SW 1271 (cell line): ENCODE measurements around the gene ACTRT2.

Source experiments
- DNase-seq, 2 experiments: peaks; one replicate each; lab custom pipeline; 2025; lab: John Stamatoyannopoulos, UW

ACTRT2 gene

DNA sequence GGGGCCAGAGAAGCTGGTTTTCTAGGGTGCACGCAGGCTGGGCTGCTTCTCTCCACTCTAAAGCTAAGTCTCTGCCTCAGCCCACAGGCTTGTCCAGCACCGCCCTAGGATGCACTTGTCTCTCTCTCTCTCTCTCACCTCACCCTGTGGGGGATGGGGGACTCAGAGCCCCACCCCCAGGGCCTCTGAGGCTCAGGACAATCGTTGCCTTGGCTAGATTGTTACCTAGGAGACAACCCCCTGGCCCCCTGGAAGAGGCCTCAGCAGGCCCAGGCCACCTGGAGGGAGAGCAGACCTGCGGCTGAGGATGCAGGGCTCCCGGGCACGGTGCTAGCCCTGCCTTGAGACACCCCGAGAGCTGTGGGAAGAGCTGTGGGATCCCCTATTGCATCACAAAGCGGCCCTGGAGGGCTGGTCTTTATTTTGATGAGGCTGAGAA is at the start of gene ACTRT2:
TSS of gene ACTRT2 (plus strand) at position 235 of the 439 bp plus-strand sequence. CDS start 220 bp downstream, outside the sequence.
- DNase-seq = no peak

DNA sequence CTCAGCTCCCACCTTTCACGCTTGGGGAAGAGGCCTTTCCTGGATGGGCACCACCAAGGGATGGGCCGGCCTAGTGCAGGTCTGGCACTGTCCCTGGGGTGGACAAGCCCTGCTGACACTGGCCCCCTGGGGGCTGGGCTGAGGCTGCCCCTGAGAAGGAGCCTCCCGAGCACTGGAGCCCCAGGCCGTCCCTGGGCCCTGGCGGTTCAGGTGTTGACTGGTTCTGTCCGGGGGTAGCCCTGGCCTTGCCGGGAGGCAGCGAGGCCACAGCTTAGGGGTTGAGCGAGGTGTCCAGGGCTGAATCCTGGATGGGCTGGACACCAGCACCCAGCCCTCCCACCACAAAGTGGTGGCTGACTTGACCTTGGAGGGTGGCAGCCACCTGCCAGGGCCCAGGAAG is 49.7 kb upstream of the ACTRT2 start:
- no peak for DNase-seq

DNA sequence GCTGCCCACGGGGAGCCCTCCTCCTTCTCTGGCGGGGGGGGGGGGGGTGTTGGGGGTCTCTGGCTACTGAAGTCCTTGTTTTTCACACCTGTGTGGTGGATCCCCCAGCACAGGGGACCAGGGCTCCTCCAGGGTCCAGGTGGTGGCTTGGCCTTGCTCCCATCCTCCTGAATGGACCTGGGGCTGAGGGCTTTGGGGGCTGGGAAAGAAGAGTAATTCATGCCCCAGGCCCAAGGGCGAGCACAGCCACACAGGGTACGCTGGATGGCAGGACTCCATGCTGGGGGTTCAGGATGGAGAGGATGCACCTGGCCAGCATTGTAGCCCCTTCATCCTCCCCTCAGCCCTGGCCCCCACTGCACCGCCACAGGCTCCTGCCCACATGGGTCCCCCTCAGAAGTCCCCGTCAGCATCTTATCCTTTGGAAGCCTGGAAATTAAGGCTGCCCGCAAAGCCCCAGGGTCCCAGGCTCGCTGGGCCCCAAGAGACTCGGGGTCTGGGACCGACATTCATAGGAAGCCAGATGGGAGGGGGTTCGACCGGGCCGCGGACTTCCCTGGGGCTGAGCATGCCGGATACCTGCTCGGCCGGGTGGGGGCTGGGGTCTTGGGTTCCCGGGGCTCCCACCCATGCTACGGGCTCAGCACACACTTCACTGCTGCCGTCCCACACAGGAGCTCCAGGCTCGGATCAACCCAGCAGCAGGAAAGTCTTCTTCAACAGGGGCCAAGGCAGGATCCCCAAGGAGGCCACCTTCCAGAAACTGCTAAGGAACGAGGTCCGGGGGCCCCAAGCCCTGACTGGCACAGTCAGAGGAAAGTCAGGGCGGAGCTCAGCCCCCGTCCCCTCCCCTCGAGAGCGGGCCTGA is 49.0 kb upstream of the ACTRT2 start:
- no peak for DNase-seq

DNA sequence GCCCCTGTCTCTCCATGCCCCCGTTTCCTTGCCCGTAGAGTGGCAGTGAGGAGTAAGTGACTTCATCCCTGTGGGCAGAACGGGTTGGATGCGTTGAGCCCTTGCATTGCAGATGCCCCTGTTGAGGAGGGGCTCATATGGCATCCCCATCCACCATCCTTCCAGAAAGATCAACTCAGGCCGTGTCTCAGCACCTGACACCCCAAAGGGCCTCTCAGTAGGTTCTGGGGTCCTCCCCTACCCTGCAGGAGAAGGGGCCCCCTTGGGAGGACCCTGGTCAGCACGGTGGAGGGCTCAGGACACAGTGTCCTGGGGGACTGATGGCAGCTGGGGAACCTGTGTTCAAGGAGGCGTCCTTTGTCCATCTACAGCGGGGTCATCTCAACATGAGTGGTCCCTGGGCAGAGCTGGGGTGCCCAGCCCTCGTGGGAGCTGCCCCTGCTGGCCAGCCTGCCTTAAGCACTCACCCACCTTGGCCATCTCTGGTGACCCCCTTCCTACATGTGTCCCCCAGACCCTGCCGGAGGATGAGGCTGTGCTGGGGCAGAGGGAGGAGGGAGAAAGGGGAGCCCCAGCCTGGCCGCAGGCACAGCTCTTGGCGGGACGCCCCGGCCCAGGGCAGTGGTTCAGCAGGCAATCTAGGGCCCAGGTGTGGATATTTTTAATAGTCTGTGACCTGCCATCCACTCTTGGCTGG is 48.2 kb upstream of the ACTRT2 start:
- no peak for DNase-seq

DNA sequence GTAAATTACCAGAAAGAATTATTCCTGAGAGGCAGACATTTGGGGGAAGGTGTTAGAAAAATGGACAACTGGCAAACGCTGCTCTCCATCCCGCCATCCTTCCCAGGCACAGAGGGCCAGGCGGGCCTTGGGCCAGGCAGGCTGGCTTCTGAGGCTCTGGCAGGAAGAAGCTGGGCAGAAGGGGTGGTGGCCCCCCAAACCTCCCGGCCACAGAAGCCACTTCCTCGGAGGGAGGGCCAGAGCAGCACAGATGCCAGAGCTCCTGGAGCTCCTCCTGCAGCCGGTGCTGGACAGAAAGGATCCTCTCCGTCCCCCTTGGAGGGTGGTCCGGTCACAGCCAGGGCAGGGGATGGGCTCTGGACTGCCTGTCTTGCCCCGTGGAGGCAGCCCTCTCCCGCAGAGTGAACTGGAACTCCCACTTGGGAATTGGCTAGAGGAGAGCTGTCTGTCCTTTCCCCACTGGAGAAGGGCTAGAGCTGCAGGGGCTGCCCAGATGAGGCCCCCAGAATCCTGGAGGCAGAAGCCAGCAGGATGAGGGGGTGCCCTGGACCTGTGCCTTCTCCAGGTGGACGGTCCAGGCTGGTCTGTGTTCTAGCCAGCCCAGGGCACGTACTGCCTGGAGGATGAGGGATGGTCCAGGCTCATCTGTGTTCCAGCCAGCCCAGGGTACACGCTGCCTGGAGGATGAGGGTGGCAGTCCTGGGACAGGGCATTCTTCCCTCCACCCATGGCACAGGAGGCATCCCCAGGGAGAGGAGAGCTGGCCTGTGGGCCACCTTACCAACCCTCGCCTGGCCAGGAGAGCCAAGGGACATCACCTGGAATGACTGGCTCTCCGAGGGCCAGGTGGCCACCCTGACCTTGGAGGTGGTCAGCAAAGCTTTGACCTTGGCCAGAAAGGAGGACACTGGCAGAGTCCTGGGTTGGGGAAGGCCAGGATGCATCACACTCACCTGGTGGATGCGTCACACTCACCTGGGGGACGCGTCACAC is 47.4 kb upstream of the ACTRT2 start:
- DNase-seq = no peak

DNA sequence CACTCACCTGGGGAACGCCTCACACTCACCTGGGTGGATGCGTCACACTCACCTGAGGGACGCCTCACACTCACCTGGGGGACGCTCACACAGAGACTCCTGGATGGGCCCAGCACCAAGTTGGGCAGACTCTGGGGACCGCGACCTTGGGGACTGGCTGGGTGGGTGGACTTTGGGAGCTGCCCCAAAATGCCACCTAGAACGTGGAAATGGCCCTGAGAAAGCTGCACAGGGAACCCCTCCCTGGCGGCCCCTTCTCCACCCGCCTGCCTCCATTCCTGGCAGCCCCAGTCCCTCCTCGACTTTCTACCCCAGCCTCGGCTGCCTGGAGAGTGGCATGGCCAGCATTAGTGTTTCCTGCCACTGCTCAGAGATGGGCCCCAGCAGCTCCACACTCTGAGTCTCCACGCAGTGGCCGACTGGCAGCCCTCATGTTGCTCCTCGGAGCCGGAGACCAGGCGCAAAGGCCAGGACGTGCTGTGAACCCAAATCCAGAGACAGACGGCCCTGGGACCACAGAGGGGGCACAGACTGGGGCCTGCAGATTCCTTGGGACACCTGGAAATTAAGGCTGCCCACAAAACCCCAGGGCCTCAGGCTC is 46.5 kb upstream of the ACTRT2 start:
- no peak for DNase-seq

DNA sequence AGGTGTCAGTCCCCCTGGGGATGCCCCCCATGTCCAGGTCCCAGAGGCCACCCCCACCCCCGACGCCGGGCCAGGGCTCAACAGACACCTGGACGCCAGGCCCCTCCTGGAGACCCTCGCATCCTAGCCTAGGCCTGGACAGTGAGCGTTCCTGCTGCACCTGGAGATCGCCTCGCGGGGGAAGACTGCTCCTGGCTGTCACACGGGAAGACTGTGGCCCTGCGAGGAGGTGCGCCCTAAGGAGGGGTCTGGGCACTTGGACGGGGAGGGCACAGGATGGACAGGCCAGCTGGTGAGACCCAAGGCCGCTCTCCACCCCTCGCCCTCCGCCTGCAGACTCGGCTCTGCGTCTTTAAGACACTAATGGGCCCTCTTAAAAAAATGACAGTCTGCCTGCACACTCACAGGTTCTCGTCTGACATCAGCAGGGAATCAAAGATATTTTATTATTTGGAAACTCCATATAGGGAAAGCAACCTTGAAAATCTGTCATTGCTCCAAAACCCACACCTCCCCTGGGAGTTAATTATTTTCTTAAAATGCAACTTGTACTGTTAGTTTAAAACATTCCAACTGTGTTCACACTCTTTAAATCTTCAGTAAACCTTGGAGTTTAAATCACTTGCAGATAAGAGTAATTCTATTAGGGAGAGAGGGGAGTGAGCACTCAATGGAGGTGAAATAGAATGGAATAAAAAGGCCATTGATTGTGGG is 45.6 kb upstream of the ACTRT2 start:
- DNase-seq = no peak

DNA sequence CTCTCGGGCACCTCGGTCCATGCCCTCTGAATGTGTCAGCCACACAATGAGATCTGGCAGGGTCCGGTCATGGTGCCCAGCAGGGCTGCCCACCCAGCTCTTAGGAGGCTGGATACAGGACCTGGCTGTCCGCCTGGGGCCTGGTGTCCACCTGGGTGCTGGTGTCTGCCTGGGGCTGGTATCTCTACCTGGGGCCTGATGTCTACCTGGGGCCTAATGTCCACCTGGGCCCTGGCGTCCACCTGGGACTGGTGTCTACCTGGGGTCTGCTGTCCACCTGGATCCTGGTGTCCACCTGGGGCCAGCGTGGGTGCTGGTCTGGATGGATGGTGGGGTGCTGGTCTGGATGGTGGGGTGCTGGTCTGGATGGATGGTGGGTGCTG is 45.1 kb upstream of the ACTRT2 start:
- no peak for DNase-seq

DNA sequence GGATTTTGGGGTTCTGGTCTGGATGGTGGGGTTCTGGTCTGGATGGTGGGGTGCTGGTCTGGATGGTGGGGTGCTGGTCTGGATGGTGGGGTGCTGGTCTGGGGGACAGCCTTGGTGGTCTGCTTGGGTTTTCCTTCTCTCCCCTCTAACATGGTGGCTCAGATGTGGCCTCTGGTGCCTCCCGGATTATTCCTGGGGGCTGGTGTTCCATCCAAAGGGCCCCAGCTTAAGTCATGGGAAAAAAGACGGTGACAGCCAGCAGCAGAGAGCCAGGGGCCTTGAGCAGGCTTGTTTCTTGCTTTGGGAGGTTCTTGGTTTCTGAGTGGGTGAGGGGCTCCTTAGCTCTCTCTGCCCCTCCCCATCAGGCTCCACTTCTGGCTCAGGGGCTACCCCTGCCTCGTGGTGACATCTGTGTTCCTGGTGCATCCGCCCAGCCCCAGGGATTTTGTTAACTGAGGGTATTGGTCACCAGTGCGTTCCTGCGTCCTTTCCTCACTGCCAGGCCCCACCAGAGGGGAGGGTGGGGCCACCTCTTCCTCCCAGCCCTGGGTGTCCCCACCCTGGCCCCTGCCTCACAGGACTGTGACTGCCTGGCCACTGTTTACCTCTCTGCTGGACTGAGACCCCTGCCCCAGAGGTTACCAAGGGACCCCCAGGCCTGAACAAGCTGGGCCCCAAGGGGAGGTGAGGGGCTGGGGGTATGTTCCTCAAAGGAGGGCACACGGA is 43.2 kb upstream of the ACTRT2 start:
- DNase-seq = no peak

DNA sequence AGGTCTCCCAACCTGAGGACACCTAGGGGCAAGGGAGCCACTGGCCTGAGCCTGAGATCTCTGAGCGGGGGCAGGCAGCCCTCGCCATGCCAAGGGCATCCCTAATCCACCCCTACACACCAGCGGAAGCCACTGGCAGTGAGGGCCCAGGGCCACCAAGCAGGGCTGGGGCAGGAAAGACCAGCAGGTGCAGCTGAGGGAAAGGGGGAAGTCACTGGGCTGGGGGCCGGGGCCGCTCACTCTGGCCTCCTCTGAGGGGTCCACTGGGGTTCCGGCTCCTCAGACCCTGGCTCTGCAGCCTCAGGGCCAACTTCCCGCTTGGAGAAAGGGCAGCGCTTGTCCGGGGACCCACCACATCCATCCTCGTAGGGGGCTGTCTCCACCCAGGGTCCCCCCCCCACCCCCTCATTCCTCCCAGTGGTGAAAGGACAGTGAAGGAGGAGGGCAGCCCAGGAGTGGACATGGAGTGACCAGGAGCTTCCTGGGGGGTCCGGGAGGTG is 42.5 kb upstream of the ACTRT2 start:
- DNase-seq = no peak

DNA sequence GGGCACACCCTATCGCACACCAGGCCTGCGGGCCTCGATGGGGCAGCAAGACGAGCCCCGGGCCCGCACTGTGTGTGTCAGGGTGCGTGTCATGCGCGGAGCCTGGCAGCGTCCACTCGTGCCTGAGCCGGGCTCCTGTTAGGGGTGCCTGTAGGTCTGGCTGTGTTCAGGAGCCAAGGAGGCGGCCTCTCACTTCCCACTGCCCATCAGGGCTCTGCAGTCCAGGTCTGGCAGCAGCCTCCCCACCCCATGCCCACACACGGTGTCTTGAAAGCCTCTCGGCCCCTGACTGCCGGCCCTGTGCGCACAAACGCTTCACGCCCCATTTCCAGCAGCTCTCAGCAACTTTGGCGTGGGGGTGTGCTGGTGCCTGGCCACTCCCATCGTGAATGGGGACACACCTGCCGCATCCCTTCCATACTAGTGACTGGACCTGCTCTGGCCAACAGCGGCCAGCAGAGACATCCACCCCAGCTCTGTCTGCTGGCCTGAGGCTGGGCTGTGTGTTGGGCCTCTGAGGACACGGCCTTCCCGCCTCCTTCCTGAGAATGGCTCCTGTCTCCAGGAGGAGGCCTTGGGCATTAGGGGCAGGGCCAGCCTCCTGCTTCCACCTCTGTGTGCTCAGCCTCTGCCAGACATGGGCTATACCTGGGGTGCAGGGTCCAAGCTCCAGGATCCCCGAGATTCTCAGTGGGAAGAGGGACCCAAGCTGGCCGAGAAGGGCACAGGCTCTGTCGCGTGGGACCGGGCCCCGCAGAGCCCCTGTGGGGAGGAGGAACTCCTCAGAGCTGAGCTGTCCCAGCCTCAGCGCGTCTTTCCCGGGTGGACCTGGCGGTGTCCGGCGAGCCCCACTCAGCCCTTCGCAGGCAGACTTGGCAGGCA is 41.8 kb upstream of the ACTRT2 start:
- DNase-seq = no peak

DNA sequence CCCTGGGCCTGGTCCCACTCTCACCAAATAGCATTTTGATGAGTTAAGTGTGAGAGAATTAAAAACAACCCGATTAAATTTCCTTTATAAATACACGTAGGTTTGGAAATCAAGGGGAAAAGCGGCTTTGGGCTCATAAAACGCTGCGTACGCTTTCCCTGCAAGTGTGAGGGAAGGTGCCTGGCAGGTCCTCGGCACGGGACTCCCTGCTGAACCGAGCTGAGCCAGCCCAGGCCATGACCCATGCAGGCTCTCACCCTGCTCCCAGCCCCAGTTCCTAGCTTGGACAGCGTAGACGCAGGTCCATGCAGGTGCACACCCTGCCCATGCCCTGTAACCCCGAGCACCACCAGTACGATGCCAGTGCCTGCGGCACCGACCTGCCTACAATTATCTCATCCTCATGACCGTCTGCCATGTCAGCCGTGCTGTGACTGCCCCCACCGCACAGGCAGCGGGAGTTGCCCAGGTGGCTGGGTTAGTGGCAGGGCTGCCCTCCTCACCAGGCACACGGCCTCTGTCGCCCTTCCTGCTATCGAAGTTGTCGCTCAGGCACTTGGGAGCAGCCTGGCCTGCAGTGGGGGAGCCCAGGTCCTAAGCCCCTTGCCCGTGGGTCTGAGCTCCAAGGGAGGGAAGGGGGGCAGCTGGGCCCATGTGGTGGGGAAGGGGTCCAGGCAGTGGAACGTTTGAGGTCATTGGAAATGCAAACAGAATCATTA is 41.0 kb upstream of the ACTRT2 start:
- DNase-seq = no peak

DNA sequence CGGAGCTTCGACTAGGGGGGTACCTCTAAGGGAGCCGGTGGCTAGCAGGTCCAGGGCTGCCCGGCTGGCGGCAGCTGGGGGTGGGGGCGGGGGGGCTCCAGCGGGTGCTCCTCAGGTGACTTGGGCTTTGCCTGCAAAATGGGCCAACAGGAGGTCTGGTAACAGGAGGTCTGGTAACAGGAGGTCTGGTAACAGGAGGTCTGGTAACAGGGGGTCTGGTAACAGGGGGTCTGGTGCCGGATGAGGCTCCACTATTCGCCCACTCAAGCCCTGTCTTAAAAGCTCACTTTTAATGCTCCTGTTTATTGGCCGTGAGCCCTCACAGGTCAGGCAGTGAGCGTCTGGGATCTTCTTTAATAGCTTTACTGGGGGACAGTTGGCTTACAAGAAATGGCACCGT is 40.4 kb upstream of the ACTRT2 start:
- DNase-seq = no peak

DNA sequence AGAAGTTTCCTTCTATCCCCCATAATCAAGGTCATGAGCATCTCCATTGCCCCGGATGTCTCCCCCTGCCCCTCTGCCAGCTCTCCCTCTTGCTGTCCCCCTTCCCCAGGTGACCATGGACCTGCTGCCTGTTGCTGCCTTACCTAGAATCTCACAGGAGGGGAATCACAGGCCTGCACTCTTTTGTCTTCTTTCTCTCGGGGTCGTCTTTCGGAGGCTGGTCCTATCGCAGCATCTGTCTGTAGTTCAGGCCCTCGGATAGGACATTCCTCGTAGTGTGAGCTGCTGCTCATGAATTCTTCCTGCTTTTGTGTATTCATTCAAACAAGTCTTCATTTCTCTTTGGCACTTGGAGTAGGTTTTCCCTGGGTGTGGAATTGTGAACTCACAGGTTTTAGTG is 39.9 kb upstream of the ACTRT2 start:
- no peak for DNase-seq

DNA sequence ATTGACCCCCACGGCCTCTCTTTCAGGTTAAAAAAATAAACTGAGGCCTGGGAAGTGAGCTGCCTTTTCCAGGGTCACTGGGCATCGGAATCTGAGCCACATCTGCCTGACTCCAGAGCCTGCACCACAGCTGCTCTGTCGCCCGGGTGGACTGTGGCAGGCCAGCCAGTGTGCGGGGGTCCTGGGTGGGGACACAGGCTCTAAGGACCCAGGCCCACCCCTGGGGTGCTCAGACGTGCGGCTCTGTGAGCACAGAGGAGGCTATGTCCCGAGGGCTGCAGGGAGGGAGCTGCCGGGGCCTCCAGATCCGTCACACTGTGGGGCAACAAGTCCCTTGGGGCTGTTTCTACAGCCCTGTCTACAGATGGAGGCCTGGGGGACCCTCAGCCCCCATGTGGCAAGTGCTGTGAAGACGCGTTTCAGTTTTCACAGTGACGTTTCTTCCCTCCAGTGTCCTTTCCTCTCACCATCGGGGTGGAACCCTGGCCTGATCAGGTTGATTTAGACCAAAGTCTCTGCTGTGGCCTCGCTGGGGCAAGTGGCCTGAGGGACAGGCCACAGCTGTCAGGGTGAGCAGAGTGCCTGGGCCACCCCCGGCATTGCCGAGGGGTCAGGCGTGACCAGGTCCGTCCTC is 39.2 kb upstream of the ACTRT2 start:
- DNase-seq = no peak

DNA sequence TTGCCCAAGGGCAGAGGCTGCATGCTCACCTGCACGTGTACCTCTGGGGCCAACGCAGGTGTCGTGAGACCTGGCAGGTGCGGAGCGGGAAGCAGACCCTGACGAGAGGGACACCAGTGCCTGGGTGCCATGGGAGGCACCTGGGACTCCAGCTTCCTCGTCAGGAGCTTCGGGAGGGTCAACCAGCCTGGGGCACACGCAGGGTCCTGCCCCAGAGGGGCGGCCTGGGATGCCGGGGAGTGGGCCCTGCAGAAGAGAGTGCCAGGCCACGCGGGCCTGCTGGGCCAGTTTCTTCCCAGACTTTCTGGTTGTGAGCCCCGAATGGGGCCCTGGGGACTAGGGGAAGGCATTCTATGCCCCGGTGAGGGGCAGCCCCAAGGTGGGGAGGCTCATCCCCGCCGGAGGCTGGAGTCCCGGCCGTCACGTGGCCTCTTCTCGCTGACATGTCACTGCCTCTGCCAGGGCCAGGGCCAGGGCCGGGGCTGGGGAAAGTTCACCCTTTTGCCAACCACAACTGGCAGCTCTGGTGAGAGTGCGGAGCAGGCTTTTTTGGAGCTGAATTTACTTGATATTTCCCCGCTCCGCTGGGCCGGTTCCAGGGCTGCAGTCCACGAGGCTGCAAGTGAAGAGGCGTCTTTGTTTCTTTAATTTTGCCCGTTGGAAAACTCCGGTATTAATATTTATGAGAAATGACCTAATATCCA is 38.5 kb upstream of the ACTRT2 start:
- DNase-seq = no peak

DNA sequence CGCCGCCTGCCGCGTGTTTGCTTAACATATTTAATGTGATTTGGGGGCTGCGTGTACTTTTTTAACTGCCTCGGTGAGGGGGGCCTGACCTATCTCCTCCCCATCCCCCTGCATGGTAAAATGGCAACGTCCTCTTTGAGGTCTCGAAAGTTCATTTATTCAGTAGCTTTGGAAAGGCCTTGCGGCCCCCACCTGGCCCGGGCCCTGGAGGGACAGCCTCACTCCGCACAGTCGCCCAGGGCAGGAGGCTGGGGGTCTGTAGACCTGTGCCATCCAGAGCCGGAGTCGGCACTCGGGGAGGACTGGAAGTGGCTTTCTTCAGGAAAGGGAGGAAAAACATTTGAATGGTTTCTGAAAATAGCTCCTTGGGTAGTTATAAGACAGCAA is 38.0 kb upstream of the ACTRT2 start:
- DNase-seq = no peak
